ENCODE results near the gene CALD1.

The CALD1 gene

DNA sequence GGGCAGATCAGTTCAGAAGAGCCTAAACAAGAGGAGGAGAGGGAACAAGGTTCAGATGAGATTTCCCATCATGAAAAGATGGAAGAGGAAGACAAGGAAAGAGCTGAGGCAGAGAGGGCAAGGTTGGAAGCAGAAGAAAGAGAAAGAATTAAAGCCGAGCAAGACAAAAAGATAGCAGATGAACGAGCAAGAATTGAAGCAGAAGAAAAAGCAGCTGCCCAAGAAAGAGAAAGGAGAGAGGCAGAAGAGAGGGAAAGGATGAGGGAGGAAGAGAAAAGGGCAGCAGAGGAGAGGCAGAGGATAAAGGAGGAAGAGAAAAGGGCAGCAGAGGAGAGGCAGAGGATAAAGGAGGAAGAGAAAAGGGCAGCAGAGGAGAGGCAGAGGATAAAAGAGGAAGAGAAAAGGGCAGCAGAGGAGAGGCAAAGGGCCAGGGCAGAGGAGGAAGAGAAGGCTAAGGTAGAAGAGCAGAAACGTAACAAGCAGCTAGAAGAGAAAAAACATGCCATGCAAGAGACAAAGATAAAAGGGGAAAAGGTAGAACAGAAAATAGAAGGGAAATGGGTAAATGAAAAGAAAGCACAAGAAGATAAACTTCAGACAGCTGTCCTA, 154.1 kb downstream of the CALD1 start:
- H3K4me3 ChIP-seq (ENCODE audit: control insufficient read depth, low read depth, low read length): no peak overlapping the region
- DNase-seq (ENCODE audit: low read depth): no peak
- TF ChIP-seq, protein P1, sequence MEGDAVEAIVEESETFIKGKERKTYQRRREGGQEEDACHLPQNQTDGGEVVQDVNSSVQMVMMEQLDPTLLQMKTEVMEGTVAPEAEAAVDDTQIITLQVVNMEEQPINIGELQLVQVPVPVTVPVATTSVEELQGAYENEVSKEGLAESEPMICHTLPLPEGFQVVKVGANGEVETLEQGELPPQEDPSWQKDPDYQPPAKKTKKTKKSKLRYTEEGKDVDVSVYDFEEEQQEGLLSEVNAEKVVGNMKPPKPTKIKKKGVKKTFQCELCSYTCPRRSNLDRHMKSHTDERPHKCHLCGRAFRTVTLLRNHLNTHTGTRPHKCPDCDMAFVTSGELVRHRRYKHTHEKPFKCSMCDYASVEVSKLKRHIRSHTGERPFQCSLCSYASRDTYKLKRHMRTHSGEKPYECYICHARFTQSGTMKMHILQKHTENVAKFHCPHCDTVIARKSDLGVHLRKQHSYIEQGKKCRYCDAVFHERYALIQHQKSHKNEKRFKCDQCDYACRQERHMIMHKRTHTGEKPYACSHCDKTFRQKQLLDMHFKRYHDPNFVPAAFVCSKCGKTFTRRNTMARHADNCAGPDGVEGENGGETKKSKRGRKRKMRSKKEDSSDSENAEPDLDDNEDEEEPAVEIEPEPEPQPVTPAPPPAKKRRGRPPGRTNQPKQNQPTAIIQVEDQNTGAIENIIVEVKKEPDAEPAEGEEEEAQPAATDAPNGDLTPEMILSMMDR (IDR thresholded peaks at IDR 0.05; ENCODE audit: control insufficient read depth, insufficient read depth, low read depth, low read length, missing control alignments): no peak

DNA sequence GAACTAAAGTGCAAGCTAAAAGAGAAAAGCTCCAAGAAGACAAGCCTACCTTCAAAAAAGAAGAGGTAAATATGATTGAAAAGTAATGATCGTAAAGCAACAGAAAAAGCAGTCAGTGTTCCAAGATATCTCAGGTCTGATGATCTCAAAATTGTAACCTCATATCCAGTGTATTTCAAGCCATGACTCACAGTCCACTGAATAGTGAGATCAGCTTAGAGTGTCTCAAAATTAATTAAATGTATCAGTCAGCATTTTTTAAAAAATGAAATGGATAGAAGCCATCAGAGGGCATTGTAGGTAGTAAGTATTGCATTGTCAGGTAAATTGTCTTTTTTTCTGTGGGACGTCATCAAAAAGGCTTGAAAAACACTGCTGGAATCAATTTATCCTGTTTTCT, 156.3 kb downstream of the CALD1 start:
- no peak overlapping the region for H3K4me3 ChIP-seq (ENCODE audit: control insufficient read depth, low read depth, low read length)
- TF ChIP-seq, protein P1 (IDR thresholded peaks at IDR 0.05; ENCODE audit: control insufficient read depth, insufficient read depth, low read depth, low read length, missing control alignments): no peak
- no peak for DNase-seq (ENCODE audit: low read depth)

DNA sequence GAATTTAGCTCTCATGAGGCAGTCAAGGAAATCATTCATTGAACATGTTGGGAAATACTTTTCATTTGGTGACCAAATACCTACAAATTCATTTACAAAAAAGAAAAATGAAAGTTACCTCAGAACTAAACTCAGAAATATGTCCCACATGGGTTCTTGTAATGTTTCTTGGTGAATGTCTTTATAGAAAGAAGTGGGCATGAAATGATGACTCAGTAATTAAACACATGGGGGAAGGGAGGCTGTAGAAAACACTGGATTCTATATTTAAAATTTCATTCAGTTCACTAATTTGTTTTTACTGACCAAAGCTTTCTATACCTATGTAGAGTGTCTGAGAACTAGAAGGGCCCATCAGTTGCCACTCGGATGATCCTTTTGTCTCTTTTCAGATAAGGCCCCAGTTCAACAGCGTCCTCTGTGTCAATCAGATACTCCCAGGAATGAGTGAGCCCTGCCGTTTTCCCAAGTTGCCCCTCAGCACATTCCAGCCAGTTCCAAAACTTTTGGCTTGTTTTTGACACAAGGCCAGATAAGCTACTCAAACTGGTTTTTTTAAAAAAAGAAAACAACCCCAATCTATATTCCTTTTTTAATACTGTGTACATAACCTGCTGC, 157.6 kb downstream of the CALD1 start:
- DNase-seq (ENCODE audit: low read depth): no peak
- TF ChIP-seq, protein P1 (IDR thresholded peaks at IDR 0.05; ENCODE audit: control insufficient read depth, insufficient read depth, low read depth, low read length, missing control alignments): no peak

DNA sequence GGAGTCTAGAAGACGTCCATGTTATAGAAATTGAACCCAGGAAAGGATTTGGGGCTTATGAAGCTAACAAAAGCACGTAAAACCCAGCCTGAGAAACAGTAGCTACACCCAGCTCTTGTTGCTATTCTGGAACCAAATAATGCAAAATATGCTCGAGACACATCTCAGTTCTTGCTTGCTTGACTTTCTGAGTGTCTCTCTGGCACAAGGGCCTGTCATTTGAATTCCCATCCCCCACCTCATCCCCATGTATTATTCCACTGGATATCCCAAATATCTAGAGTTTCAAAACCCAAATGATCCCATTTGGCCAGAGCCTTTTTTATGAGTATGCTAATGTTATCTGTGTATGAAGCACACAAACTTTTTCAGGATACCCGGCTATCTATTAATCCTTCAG, 158.7 kb downstream of the CALD1 start:
- DNase-seq (ENCODE audit: low read depth): no peak
- TF ChIP-seq, protein P1 (IDR thresholded peaks at IDR 0.05; ENCODE audit: control insufficient read depth, insufficient read depth, low read depth, low read length, missing control alignments): no peak
- no peak overlapping the region for H3K4me3 ChIP-seq (ENCODE audit: control insufficient read depth, low read depth, low read length)

More for the DNA sequence above, 157.6 kb downstream of the CALD1 start:
- no peak overlapping the region for H3K4me3 ChIP-seq (ENCODE audit: control insufficient read depth, low read depth, low read length)

DNA sequence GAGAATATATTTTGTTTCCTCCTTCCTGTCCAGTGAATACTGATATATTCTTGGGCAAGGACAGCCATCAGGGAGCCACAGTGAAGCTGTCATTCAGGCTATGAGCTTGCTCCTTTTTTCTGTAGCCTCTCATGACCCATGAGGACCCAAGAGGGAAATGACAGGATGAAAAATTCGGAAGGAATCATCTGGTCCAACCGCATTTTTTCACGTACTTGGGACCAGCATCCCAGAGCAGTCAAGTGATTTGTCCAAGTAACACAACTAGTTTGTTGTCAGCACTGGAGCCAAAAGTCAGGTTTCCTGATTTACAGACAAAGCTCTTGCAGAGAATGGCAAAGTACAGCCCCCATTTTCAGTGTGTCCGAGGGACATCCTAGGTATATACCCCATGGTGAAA, 159.7 kb downstream of the CALD1 start:
- no peak for DNase-seq (ENCODE audit: low read depth)
- H3K4me3 ChIP-seq (ENCODE audit: control insufficient read depth, low read depth, low read length): no peak overlapping the region
- TF ChIP-seq, protein P1 (IDR thresholded peaks at IDR 0.05; ENCODE audit: control insufficient read depth, insufficient read depth, low read depth, low read length, missing control alignments): no peak

DNA sequence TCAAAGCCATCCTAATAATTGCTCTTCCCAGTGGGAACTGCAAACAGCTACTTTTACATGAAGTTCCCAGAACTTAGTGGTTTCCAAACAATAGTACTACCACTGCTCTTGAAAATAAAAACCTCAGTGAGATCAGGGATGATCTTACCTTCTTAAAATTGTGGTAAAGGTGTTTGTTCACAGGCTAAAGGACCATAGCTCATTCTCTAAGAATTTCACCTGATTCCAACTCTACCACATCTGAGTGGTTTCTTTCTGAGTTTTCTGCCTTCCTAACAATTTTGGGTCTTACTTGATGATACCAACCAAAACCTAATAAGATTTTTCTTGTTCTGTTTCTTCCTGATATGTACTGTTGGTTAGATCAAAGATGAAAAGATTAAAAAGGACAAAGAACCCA, 161.3 kb downstream of the CALD1 start:
- H3K4me3 ChIP-seq (ENCODE audit: control insufficient read depth, low read depth, low read length): no peak overlapping the region
- DNase-seq (ENCODE audit: low read depth): no peak
- TF ChIP-seq, protein P1 (IDR thresholded peaks at IDR 0.05; ENCODE audit: control insufficient read depth, insufficient read depth, low read depth, low read length, missing control alignments): no peak
